ENCODE results near the gene SLC22A15.
"Not testable (repeated sequence)": the region's sequence is repeated elsewhere in the genome, so short reads cannot be mapped to it uniquely, and the experiment has no call there.

Gene SLC22A15

GRCh38 chr1:115980998-115981993 lies 5.0 kb downstream of the SLC22A15 start:
- peak; percentile 17 to 28 for DNase-seq (ENCODE audit: low read depth in 2 of 2)

DNA sequence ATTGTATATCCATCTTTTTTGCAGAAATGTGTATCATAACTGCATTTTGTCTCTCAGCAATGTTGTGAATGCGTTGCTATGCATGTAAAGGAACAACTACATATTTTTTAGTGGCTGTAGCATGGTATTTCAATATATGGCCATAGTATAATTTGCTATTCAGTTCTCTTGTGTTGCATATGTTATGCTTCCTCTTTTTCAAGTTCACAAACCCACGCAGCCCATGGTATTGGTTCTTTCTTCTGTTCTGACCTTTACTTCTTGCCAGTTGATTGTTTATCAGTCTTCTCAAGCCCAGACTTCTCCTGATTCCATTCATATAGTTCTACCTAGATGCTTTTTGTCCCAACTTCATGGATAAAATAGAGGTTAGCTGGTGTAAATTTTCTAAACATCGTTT lies 6.1 kb downstream of the SLC22A15 start:
- DNase-seq (ENCODE audit: low read depth in 2 of 2), result no peak

DNA sequence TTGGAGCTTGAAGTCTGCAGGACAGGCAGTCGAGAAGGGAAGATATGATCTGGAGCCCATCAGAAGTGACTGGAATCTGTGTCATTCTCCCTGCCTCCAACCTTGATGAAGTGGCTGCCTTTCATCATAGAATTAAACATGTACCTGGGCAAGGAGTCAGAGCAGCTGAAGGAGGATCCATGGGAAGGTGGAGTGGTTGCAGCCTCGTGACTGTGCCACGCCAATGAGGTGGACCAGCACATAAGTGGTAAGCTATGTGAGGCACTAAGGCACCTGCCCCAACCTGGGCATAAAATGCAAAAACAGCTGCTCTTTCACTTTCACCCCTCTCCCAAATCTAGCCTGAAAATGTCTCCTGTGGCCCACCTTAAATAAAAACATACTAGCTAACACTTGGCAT lies 7.3 kb downstream of the SLC22A15 start:
- DNase-seq (ENCODE audit: low read depth in 2 of 2), result no peak

GRCh38 chr1:115987623-115988022 lies 11.3 kb downstream of the SLC22A15 start:
- DNase-seq (ENCODE audit: low read depth in 2 of 2), result no peak

DNA sequence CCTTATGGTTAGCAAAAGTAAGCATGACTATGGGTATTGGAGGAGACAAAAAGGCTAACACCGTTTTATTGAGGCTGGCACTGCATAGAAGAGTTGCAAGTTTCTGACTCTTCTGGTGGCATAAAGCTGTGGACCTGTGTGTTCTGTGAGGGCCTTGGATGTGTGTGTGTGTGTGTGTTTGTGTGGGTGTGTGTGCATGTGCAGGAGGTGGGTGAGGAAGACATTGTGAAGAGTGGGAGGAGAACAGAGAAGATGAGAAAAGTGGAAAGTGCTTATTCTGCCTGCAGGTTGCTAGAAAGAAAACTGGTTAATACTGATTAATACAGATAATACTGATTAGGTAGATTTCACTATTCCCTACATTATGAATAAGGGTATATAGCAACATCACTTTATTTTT lies 12.6 kb downstream of the SLC22A15 start:
- no peak for DNase-seq (ENCODE audit: low read depth in 2 of 2)

DNA sequence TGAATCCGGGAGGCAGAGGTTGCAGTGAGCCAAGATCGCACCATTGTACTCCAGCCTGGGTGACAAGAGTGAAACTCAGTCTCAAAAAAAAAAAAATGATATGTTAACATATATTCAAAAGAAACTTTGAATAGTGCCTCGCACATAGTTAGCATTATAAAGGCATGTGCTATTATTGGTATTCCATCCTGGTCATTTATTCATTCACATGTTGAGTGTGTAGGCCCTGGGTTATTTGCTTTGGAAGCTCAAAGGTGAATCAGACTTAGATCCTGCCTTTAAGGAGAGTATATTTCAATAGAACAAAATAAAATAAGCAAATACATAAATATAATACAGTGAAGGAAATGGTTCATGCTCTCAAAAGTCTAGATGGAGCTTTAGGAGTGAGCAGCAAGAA lies 13.4 kb downstream of the SLC22A15 start:
- no peak for DNase-seq (ENCODE audit: low read depth in 2 of 2)

DNA sequence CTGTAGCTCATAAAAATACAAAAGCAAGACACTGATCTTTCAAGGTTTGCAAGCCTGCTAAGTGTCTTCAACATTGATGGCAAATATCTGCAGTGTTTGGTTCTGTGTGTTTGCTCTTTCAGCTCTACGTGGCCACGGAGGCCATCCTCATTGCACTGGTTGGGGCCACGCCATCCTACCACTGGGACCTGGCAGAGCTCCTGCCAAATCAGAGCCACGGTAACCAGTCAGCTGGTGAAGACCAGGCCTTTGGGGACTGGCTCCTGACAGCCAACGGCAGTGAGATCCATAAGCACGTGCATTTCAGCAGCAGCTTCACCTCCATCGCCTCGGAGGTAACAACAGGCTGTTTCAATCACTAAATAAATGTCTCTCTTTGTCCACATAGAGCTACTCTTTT lies 15.6 kb downstream of the SLC22A15 start:
- DNase-seq (ENCODE audit: low read depth in 2 of 2), result no peak

- not testable (repeated sequence) for DNase-seq (ENCODE audit: low read depth in 2 of 2)
Observed at GRCh38 chr1:115997921-115998320, 21.6 kb downstream of the SLC22A15 start.

GRCh38 chr1:116001739-116002487 lies 25.6 kb downstream of the SLC22A15 start:
- no peak for DNase-seq (ENCODE audit: low read depth in 2 of 2)

DNA sequence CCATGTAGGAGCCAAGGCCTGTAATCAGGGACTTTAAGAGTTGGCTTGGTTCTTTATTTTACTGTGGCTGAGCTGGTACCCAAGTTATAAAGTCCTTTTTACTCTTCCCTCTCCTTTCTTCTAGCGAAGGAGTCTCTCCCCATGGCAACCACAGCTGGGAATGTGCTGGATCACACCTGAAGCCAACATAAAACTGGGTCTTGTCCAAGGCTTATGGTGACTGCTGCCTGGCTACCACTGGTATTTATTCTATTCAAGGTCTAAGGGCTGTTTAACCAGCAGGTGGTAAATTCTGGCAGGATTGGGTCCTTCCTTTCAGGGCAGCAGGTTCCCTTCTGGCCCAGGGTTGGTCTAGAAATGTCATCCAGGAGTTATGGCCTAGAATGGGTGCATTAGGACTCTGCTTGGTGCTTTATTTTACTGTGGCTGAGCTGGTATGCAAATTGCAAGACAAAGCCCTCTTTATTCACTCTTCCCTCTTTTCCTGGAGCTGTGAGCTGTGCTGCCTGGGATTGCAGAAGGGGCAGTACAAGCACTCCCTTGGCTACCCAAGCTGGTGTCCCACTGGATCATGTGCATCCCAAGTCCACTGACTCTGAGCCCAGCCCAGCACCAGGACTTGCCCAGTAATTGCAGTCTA lies 26.6 kb downstream of the SLC22A15 start:
- no peak for DNase-seq (ENCODE audit: low read depth in 2 of 2)

GRCh38 chr1:116003823-116004222 lies 27.5 kb downstream of the SLC22A15 start:
- DNase-seq (ENCODE audit: low read depth in 2 of 2), result no peak

DNA sequence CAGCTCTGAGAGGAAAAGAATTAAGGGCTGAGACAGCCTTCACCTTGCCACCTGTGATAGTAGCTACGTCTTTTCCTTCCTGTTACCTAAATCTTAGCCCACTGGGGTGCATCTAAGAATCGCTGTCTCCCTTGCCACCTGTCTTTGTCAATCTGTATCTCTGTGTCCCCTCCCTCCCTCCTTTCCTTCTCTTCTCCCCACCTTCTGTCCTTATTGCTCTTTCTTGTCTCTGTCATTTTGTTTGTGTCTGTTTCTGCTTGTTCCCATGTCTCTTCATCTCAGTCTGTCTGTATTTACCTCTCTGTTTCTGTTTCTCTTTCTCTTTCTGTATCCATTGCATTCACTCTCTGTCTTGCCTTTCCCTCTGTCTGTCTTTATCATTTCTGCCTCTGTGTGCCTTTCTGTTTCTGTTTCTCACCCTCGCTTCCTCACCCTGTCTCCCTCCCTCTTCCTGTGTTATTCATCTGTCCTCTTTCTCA lies 30.2 kb downstream of the SLC22A15 start:
- no peak for DNase-seq (ENCODE audit: low read depth in 2 of 2)

- DNase-seq (ENCODE audit: low read depth in 2 of 2), result no peak
Observed at GRCh38 chr1:116008656-116009390, 32.5 kb downstream of the SLC22A15 start.

DNA sequence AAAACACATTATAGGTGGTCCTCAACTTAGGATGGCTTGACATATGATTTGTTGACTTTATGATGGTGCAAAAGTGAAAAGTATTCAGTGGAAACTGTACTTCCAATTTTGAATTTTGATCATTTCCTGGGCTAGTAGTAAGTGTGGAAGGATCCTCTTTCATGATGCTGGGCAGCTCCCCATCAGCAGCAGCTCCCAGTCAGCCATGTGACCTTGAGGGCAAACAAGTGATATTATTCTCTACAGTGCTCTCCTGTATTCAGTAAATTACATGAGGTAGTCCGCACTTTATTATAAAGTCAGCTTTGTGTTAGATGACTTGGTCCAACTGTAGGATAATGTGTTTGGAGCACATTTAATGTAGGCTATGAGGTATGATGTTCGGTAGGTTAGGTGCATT lies 36.4 kb downstream of the SLC22A15 start:
- no peak for DNase-seq (ENCODE audit: low read depth in 2 of 2)

- no peak for DNase-seq (ENCODE audit: low read depth in 2 of 2)
Observed at GRCh38 chr1:116015679-116016078, 39.4 kb downstream of the SLC22A15 start.

DNA sequence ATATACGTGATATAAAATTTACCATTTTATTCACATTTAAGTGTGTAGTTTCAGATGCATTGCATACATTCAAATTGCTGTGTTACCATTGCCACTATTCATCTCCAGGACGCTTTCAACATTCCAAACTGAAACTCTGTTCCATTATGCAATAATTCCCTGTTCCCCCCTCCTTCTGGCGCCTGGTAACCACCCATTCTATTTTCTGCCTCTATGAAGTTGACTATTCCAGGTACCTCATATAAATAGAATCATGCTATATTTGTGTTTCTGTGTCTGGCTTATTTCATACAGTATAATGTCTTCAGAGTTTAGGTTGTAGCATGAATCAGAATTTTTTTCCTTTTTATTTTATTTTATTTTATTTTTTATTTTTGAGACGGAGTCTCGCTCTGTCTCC lies 41.7 kb downstream of the SLC22A15 start:
- no peak for DNase-seq (ENCODE audit: low read depth in 2 of 2)

DNA sequence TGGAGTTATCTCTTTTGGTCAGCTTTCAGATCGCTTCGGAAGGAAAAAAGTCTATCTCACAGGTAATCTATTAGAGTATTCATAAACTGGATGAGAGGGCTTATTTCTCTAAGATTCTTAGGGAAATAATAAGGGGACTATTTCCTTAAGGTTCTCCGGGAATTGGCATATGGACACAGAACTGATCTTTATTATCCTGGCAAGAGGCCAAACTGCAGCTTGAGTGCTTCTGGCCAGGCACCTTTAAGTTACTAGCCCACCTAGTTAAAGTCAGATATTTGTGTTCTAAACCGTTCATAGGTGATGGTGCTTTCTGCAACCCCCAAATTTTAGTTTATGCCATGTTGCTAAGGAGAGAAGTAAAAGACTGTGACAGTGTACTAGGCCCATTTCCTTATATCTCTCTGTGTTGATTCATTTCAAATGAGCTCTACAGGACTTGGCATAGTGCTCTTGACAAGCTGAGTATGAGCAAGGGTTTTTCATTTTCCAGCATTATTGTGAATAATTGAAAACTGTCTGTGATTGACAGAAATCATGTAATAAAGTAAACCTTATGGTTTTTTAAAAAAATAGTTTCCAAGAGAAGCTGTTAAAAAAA lies 43.4 kb downstream of the SLC22A15 start:
- DNase-seq (ENCODE audit: low read depth in 2 of 2), result no peak

- DNase-seq (ENCODE audit: low read depth in 2 of 2), result peak; percentile 11 to 14
Observed at GRCh38 chr1:116020668-116021272, 44.5 kb downstream of the SLC22A15 start.

DNA sequence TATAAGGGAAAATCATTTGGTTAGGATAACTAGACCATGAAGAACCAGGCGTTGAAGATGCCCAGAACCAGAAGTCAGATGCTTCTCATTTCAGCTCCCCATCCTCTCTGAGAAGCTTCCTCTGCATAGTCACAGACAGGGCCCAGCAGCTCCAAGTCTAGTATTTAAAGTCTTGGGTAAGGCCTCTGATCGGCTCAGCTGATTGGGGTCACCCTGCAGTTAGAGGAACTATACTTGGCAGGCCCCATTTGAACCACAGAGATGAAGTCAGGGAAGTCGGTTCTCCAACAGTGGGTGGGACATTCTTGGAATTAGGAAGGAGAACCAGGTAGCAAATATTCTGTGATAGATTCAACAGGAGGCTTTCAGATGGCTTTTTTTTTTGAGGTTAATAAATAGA lies 48.3 kb downstream of the SLC22A15 start:
- no peak for DNase-seq (ENCODE audit: low read depth in 2 of 2)

DNA sequence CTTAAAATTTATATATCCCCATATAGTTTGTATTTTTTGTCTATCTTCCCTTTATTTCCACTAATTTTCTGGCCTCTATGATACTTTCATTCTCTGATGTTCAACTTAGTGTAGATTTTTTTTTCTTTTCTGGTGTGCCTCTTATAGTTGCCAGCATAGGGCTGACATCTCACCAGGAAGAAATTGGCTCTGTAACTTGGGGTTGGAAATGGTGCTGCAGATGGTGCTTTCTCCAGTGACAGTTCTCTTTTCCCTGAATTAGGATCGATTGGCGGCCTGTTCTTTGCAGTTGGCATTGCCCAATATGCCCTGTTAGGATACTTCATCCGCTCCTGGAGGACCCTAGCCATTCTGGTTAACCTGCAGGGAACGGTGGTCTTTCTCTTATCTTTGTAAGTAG lies 50.3 kb downstream of the SLC22A15 start:
- DNase-seq (ENCODE audit: low read depth in 2 of 2), result no peak
